Measurements from ENCODE around the gene SIAH1.

DNA sequence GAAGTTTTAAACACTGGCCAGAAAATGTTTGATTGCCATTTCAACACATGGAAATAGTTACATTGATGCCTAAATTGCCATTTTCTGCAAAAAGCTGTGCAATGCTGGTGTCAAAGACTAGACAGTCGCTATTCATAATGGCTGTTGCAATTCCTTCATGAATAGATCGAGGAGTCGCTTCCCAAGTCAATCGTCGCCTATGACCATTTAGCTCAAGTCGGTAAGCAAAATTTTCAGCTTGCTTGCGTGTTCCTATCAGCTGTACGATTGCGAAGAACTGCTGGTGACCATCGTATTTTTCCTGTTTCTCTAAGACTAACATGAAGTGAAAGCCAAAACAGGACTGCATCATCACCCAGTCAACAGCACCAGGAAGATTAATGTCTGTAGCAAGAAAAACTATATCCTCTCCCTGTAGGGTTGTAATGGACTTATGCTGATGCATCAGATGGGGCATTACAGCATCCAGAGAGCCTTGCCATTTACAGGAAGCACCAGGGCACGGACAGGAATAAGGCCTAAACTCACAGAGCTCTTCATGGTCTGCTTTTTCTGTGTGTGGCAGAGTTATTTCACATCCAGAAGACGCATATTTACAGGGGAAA lies 23.6 kb downstream of the SIAH1 start:
- TF ChIP-seq, protein P1, sequence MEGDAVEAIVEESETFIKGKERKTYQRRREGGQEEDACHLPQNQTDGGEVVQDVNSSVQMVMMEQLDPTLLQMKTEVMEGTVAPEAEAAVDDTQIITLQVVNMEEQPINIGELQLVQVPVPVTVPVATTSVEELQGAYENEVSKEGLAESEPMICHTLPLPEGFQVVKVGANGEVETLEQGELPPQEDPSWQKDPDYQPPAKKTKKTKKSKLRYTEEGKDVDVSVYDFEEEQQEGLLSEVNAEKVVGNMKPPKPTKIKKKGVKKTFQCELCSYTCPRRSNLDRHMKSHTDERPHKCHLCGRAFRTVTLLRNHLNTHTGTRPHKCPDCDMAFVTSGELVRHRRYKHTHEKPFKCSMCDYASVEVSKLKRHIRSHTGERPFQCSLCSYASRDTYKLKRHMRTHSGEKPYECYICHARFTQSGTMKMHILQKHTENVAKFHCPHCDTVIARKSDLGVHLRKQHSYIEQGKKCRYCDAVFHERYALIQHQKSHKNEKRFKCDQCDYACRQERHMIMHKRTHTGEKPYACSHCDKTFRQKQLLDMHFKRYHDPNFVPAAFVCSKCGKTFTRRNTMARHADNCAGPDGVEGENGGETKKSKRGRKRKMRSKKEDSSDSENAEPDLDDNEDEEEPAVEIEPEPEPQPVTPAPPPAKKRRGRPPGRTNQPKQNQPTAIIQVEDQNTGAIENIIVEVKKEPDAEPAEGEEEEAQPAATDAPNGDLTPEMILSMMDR (IDR thresholded peaks at IDR 0.05): no peak
- no peak for TF ChIP-seq POLR2A (IDR thresholded peaks at IDR 0.05)

All from body of pancreas (tissue), 4 donors.